Esophagus muscularis mucosa (tissue), 3 donors: Measurements from ENCODE around the gene HCLS1.
"Not testable (repeated sequence)": the region's sequence is repeated elsewhere in the genome, so short reads cannot be mapped to it uniquely, and the experiment has no call there.

Experiments used
- CTCF ChIP-seq, 3 experiments: fragments of 200-600 bp in 2 of 3; fragments of 450-650 bp in 1 of 3; sonication (generic) in 2 of 3; IDR thresholded peaks; one replicate each; pipeline ENCODE4 v1.5.1; 2017 to 2019; ENCODE audit warnings: antibody characterized with exemption in 3 of 3, mild to moderate bottlenecking in 2 of 3, moderate library complexity in 1 of 3
- EP300 ChIP-seq: sonication (generic); formaldehyde crosslinking; IDR thresholded peaks from one replicate; pipeline ENCODE4 v1.6.1; 2017; ENCODE audit warnings: antibody characterized with exemption

DNA sequence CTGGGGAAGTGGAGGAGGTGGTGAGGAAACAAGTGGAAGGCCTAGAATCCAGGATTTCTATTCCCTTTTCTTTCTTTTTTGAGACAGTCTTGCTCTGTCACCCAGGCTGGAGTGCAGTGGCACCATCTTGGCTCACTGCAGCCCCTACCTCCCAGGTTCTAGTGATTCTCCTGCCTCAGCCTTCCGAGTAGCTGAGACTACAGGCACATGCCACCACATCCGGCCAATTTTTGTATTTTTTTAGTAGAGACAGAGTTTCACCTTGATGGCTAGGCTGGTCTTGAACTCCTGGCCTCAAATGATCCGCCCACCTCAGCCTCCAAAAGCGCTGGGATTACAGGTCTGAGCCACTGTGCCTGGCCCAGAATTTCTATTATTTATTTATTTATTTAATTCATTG, 66.9 kb downstream of the HCLS1 start:
- not testable (repeated sequence) for TF ChIP-seq CTCF (IDR thresholded peaks at IDR 0.05); EP300
